ENCODE results near the gene TMEM243.

- TF ChIP-seq CTCF (IDR thresholded peaks at IDR 0.05) (no peak), POLR2A (IDR thresholded peaks at IDR 0.05) (no peak), EP300 (IDR thresholded peaks at IDR 0.05; ENCODE audit: low read depth) (no peak)
Observed at GRCh38 chr7:87156709-87157108, 62.8 kb downstream of the TMEM243 start.

Measured in transverse colon (tissue), 3 donors.